Effector CD4-positive, alpha-beta T cell (primary cell): ENCODE measurements around the gene STRA8.

Source experiments
- DNase-seq: peaks from one replicate; pipeline ENCODE4 v3.0.0-alpha.2; 2020

Gene STRA8

GRCh38 chr7:135240441-135240840 is 6.8 kb downstream of the STRA8 start:
- DNase-seq: no peak

- DNase-seq: no peak
Observed at GRCh38 chr7:135242096-135242684, 8.6 kb downstream of the STRA8 start.

- DNase-seq: no peak
Observed at GRCh38 chr7:135245226-135246190, 11.9 kb downstream of the STRA8 start.

GRCh38 chr7:135246191-135246825 is 12.7 kb downstream of the STRA8 start:
- no peak for DNase-seq

- DNase-seq: no peak
Observed at GRCh38 chr7:135247746-135248471, 14.3 kb downstream of the STRA8 start.

- DNase-seq: no peak
Observed at GRCh38 chr7:135248546-135248945, 14.9 kb downstream of the STRA8 start.

- DNase-seq: no peak
Observed at GRCh38 chr7:135251496-135252391, 18.1 kb downstream of the STRA8 start.

- no peak for DNase-seq
Observed at GRCh38 chr7:135253851-135254771, 20.5 kb downstream of the STRA8 start.

- no peak for DNase-seq
Observed at GRCh38 chr7:135257790-135258189, 24.2 kb downstream of the STRA8 start.

GRCh38 chr7:135258585-135258984 is 24.9 kb downstream of the STRA8 start:
- no peak for DNase-seq

- no peak for DNase-seq
Observed at GRCh38 chr7:135259702-135260101, 26.1 kb downstream of the STRA8 start.

GRCh38 chr7:135260470-135260869 is 26.8 kb downstream of the STRA8 start:
- no peak for DNase-seq

- DNase-seq: no peak
Observed at GRCh38 chr7:135260930-135261721, 27.5 kb downstream of the STRA8 start.

- no peak for DNase-seq
Observed at GRCh38 chr7:135262623-135263320, 29.1 kb downstream of the STRA8 start.

GRCh38 chr7:135263321-135263970 is 29.8 kb downstream of the STRA8 start:
- no peak for DNase-seq

GRCh38 chr7:135265637-135266036 is 32.0 kb downstream of the STRA8 start:
- no peak for DNase-seq

- no peak for DNase-seq
Observed at GRCh38 chr7:135269921-135270320, 36.3 kb downstream of the STRA8 start.

GRCh38 chr7:135270577-135271254 is 37.1 kb downstream of the STRA8 start:
- no peak for DNase-seq
